Endothelial cell of umbilical vein (primary cell): ENCODE measurements around the gene PCDHGA8. TPM values are rescaled to one million over a fixed set of nuclear protein-coding genes. Genes with fewer than 3 reads are reported as not detected.

Experiments used
- Bru-seq: library from RNA; stranded (reverse); fragments of 400-500 nt; gene quantifications from one replicate; lab custom pipeline; 2021; lab: Mats Ljungman, UMichigan
- BruChase-seq, 2 experiments: library from RNA; stranded (reverse); fragments of 400-500 nt; gene quantifications; one replicate each; lab custom pipeline; 2021; lab: Mats Ljungman, UMichigan
- BruUV-seq: library from RNA; stranded (reverse); fragments of 400-500 nt; replicated peaks from 2 replicates; lab custom pipeline; 2021; lab: Mats Ljungman, UMichigan
- CTCF ChIA-PET: fragments of 300-600, 350-600 bp; sonication (Branson Sonifier 250); formaldehyde crosslinking; loops from one replicate; lab custom pipeline; 2021; ENCODE audit warnings: antibody characterized with exemption, inconsistent platforms; lab: Charles Lee
- POLR2A ChIA-PET: fragments of 300-600, 350-600 bp; sonication (Branson Sonifier 250); formaldehyde crosslinking; loops from one replicate; lab custom pipeline; 2021; ENCODE audit warnings: antibody characterized with exemption, inconsistent platforms; lab: Charles Lee
- DNase-seq: peaks from one replicate; pipeline ENCODE4 v3.0.0-alpha.2; 2011; ENCODE audit warnings: low read depth, low spot score
- FAIRE-seq: peaks from 2 replicates; lab custom pipeline; 2011; peaks lifted over from hg19 to GRCh38; lab: Jason Lieb, UNC
- H2AFZ ChIP-seq: 2 replicates; pipeline ENCODE4 v1.6.0; 2012; ENCODE audit warnings: low read depth, low read length, control low read depth, inconsistent platforms
- H3K27ac ChIP-seq: 2 replicates; pipeline ENCODE4 v1.5.1; 2011; ENCODE audit warnings: low read depth, mild to moderate bottlenecking, control low read depth, low read length, moderate library complexity; ENCODE audit not compliant: insufficient read depth
- H3K27me3 ChIP-seq, 2 experiments: 2 replicates each; pipeline versions ENCODE4 v1.6.0 to v1.6.1; 2011; ENCODE audit warnings: low read length in 2 of 2, mixed read lengths in 1 of 2; ENCODE audit not compliant: control insufficient read depth in 2 of 2, insufficient read depth in 2 of 2
- H3K36me3 ChIP-seq, 2 experiments: 2 replicates in 1 of 2; 3 replicates in 1 of 2; pipeline ENCODE4 v1.5.1; 2011; ENCODE audit warnings: low read length in 2 of 2, mild to moderate bottlenecking in 1 of 2, moderate library complexity in 1 of 2; ENCODE audit not compliant: control insufficient read depth in 2 of 2, insufficient read depth in 2 of 2; ENCODE audit errors: extremely low read depth in 1 of 2
- H3K4me1 ChIP-seq: 3 replicates; pipeline ENCODE4 v1.5.1; 2011; ENCODE audit warnings: mild to moderate bottlenecking, low read length; ENCODE audit not compliant: control insufficient read depth, insufficient read depth; ENCODE audit errors: extremely low read depth
- H3K4me2 ChIP-seq: 2 replicates; pipeline ENCODE4 v1.6.1; 2011; ENCODE audit warnings: low read length, control low read depth, mixed read lengths; ENCODE audit not compliant: insufficient read depth
- H3K4me3 ChIP-seq, 3 experiments: fragments of 200-600 bp in 1 of 3; sonication (generic), shearing (Covaris generic) in 1 of 3; replicated peaks in 1 of 3; 2 replicates each; pipeline ENCODE4 v1.5.1; 2011 to 2016; ENCODE audit warnings: control low read depth in 3 of 3, low read length in 3 of 3, mild to moderate bottlenecking in 2 of 3, inconsistent platforms in 1 of 3, low read depth in 1 of 3, moderate library complexity in 1 of 3; ENCODE audit not compliant: insufficient read depth in 1 of 3
- H3K79me2 ChIP-seq: 2 replicates; pipeline ENCODE4 v1.6.0; 2012; ENCODE audit warnings: low read length, inconsistent platforms; ENCODE audit not compliant: control insufficient read depth, insufficient read depth
- H3K9ac ChIP-seq: replicated peaks from 2 replicates; pipeline ENCODE3; 2011; ENCODE audit warnings: low read length, control low read depth; ENCODE audit not compliant: insufficient read depth; ENCODE audit errors: extremely low read depth
- H3K9me1 ChIP-seq: replicated peaks from 3 replicates; pipeline ENCODE4 v1.6.0; 2011; ENCODE audit warnings: mild to moderate bottlenecking, low read length; ENCODE audit not compliant: control insufficient read depth, insufficient read depth; ENCODE audit errors: extremely low read depth
- H3K9me3 ChIP-seq: replicated peaks from 2 replicates; pipeline ENCODE4 v1.5.1; 2012; ENCODE audit warnings: low read length, inconsistent platforms; ENCODE audit not compliant: control insufficient read depth, insufficient read depth
- H4K20me1 ChIP-seq: replicated peaks from 2 replicates; pipeline ENCODE3; 2011; ENCODE audit warnings: mild to moderate bottlenecking, low read length; ENCODE audit not compliant: control insufficient read depth, insufficient read depth; ENCODE audit errors: extremely low read depth
- CTCF ChIP-seq, 2 donors: IDR thresholded peaks; 1 replicate in 1 of 2; 2 replicates in 1 of 2; pipeline ENCODE4 v1.5.1; 2011; ENCODE audit warnings: low read length in 2 of 2, mild to moderate bottlenecking in 2 of 2, moderate library complexity in 2 of 2, control low read depth in 1 of 2, inconsistent platforms in 1 of 2, low read depth in 1 of 2; ENCODE audit not compliant: insufficient read depth in 1 of 2; ENCODE audit errors: extremely low read depth in 1 of 2
- EZH2 ChIP-seq: IDR thresholded peaks from 2 replicates; pipeline ENCODE4 v1.6.1; 2012; ENCODE audit warnings: borderline replicate concordance, low read depth, mild to moderate bottlenecking, moderate library complexity, low read length, inconsistent platforms; ENCODE audit not compliant: severe bottlenecking
- dilution Hi-C: fragments of 300-500 bp; cut with MboI; formaldehyde crosslinking; loops from one replicate; pipeline ENCODE4 v1.15.0; 2019; ENCODE audit warnings: low sequenced_read_pairs; ENCODE audit not compliant: extremely low pct_ligation_motif_present
- intact Hi-C: fragments of 100-400 bp; cut with micrococcal nuclease; formaldehyde crosslinking; loops from one replicate; pipeline ENCODE4 v1.10.0; 2022
- long read RNA-seq: library from polyadenylated mRNA; stranded (forward); transcript quantifications from one replicate; pipeline ENCODE4 v2.0.0, GENCODE V29; 2021
- polyA minus RNA-seq, 3 experiments: library from RNA; depleted of rRNA, polyadenylated mRNA; stranded (reverse); fragments of >200 nt; gene quantifications; 1 replicate in 1 of 3; 2 replicates in 2 of 3; pipeline ENCODE4 v1.2.3, GENCODE V29; 2011
- polyA plus RNA-seq, 4 experiments: library from polyadenylated mRNA; depleted of rRNA in 3 of 4; stranded (reverse) in 3 of 4; unstranded in 1 of 4; fragments of >200 nt; gene quantifications; 2 replicates each; pipeline versions ENCODE4 v1.2.1 to v1.2.3, GENCODE V29; 2011 to 2012; ENCODE audit warnings: missing spikeins in 1 of 4
- total RNA-seq: library from RNA; stranded (reverse); gene quantifications from 2 replicates; pipeline ENCODE4 v1.2.3, GENCODE V29; 2021

The PCDHGA8 gene
- total RNA-seq, result 0.53 and 0.95 TPM in 2 replicates
- 0.43 and 0.44 TPM in 2 replicates for polyA plus RNA-seq
- 0.17 and 0.21 TPM in 2 replicates for polyA plus RNA-seq (2011; cell fraction: cytosol; rRNA removed)
- polyA plus RNA-seq (2011; cell fraction: nucleus; rRNA removed), result 1.1 and 1.3 TPM in 2 replicates
- polyA plus RNA-seq (2012), result 0.16 and 0.27 TPM in 2 replicates
- 2.2 and 4.2 TPM in 2 replicates for polyA minus RNA-seq
- not detected for polyA minus RNA-seq (2011; cell fraction: cytosol; rRNA and poly(A)+ RNA removed)
- polyA minus RNA-seq (2011; cell fraction: nucleus; rRNA and poly(A)+ RNA removed), result 5.7 and 7.9 TPM in 2 replicates
- Bru-seq, nascent RNA, result percentile 40 among the genes with signal in this experiment
- percentile 56 among the genes with signal in this experiment for BruChase-seq, experiment 1, labeled RNA remaining after a 6-hour chase
- percentile 53 among the genes with signal in this experiment for BruChase-seq, experiment 2, labeled RNA remaining after a 2-hour chase
- long read RNA-seq, full-length matches to known transcripts, result 35 of 35 reads
- long read RNA-seq, partial matches to known transcripts, result 0 of 35 reads
- long read RNA-seq, other reads (novel, unspliced or antisense), result 0 of 35 reads

GRCh38 chr5:141392429-141393198 is at the start of gene PCDHGA8:
TSS of gene PCDHGA8 (plus strand) at chr5:141392633. CDS start at chr5:141392814, 181 bp downstream.
- H3K79me2 ChIP-seq, result no peaks in the 10 kb centered on the region
- H4K20me1 ChIP-seq, result no peaks in the 10 kb centered on the region
- FAIRE-seq, result peak; percentile 26
- CTCF ChIA-PET, result interaction anchor here (0.8 to 3.7 kb wide), 5 partner anchors 19 to 171 kb away, joined by 3 to 16 read pairs (median 4); partner anchors contain the start of genes PCDHGA10, PCDHGA3 and PCDHGA6
- H3K9me3 ChIP-seq, result peaks cover 2% of the 10 kb centered on the region
- H3K4me1 ChIP-seq, result no peaks in the 10 kb centered on the region
- POLR2A ChIA-PET, result no interaction called here
- H3K9ac ChIP-seq, result no peak within 1 kb of the TSS
- no peaks in the 10 kb centered on the region for H3K9me1 ChIP-seq
- intact Hi-C loops, result no loop called here
- H3K27me3 ChIP-seq, result peaks cover 28 to 76% of the 10 kb centered on the region in 2 experiments
- no peak within 1 kb of the TSS for H3K27ac ChIP-seq
- TF ChIP-seq EZH2, result no peak
- peak in 1 of 2 donors; percentile 18 for TF ChIP-seq CTCF (IDR thresholded peaks at IDR 0.05; ENCODE audit: extremely low read depth in 1 of 2, insufficient read depth in 1 of 2, low read depth in 1 of 2, low read length in 2 of 2)
- BruUV-seq, result no TSS peak
- no peak within 1 kb of the TSS for H3K4me2 ChIP-seq
- H2AFZ ChIP-seq, result no peak within 1 kb of the TSS
- no peak within 1 kb of the TSS for H3K4me3 ChIP-seq
- H3K36me3 ChIP-seq, result no peaks in the 10 kb centered on the region
- dilution Hi-C loops, result no loop called here
- DNase-seq, result no peak
